Naive B cell (primary cell): Measurements from ENCODE around the gene MEX3D. TPM values are rescaled to one million over a fixed set of nuclear protein-coding genes. Genes with fewer than 3 reads are reported as not detected.

Source experiments
- ATAC-seq, 2 donors: fragments of 150-1000 bp; cut with Tn5 transposase; 2 replicates each; pipeline ENCODE4 v1.10.0; 2021; ENCODE audit warnings: low read depth in 2 of 2, mild to moderate bottlenecking in 2 of 2, moderate library complexity in 2 of 2
- DNase-seq: peaks from one replicate; pipeline ENCODE4 v3.0.0; 2022
- H3K27ac Mint-ChIP-seq, 6 donors: one replicate each; pipeline ENCODE4 v1.8.0; 2020 to 2022; ENCODE audit warnings: mild to moderate bottlenecking in 6 of 6, mixed read lengths in 6 of 6, moderate library complexity in 5 of 6, inconsistent platforms in 2 of 6
- H3K27me3 Mint-ChIP-seq, 3 donors: one replicate each; pipeline ENCODE4 v1.8.0; 2021 to 2022; ENCODE audit warnings: mixed read lengths in 3 of 3, mild to moderate bottlenecking in 1 of 3
- H3K36me3 Mint-ChIP-seq, 2 donors: one replicate each; pipeline ENCODE4 v1.8.0; 2020 to 2022; ENCODE audit warnings: mixed read lengths in 2 of 2, inconsistent platforms in 1 of 2, mild to moderate bottlenecking in 1 of 2
- H3K4me1 Mint-ChIP-seq, 3 donors: one replicate each; pipeline ENCODE4 v1.8.0; 2020 to 2022; ENCODE audit warnings: mixed read lengths in 3 of 3, inconsistent platforms in 1 of 3, mild to moderate bottlenecking in 1 of 3, moderate library complexity in 1 of 3
- H3K4me3 Mint-ChIP-seq, 8 donors: one replicate each; pipeline ENCODE4 v1.8.0; 2020 to 2022; ENCODE audit warnings: mild to moderate bottlenecking in 8 of 8, mixed read lengths in 8 of 8, moderate library complexity in 8 of 8, inconsistent platforms in 2 of 8
- H3K9me3 Mint-ChIP-seq, 7 donors: one replicate each; pipeline ENCODE4 v1.8.0; 2020 to 2022; ENCODE audit warnings: mixed read lengths in 7 of 7, mild to moderate bottlenecking in 5 of 7, inconsistent platforms in 2 of 7, moderate library complexity in 1 of 7
- polyA plus RNA-seq, 6 donors: library from polyadenylated mRNA; unstranded; fragments of 300-500 nt; fragmentation: Illumina TruSeq; gene quantifications; one replicate each; pipeline ENCODE4 v1.2.3, GENCODE V29; 2021; ENCODE audit warnings: low read depth in 6 of 6

Gene MEX3D
- polyA plus RNA-seq = not detected

DNA sequence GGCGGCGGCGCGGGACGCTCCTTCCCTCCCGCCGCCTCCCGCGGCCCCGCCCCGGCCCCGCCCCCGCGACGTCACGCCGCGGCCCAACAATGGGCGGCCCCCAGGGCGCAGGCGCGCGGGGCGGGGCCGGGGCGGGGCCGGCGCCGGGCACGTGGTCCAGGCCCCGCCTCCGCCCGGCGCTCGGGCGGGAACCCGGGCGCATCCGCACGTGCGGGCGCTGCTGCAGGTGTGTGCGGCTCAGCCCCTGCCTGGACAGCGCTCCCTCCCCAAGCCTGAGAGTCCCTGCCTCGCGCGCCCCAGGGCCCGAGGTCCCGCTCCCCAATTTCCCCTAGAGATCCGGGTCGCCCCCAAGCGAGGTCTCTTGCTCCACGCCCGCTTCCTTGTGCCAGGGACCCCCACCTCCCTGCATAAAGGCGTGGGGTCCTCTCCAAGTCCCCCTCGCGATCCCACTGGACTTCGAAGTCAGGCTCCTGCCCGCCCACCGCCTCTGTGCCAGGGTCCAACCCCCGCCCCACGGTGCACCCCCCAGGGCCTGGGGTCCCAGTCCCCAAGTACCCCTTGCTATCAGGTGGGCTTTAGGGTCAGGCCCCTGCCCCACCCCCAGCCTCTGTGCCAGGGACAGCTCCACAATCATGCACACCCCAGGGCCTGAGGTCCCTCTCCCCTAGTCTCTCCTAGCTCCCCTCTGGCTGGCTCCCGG lies at the start of gene MEX3D:
TSS of gene MEX3D (minus strand) at position 6 of the 700 bp plus-strand sequence. CDS start 267 bp downstream, outside the sequence.
- peaks cover 14 to 15% (median 14%) of the 10 kb centered on the region in 3 donors for H3K4me1 Mint-ChIP-seq
- DNase-seq (peak; percentile 78), ATAC-seq (peak; percentile 92 to 94)
- no peaks in the 10 kb centered on the region for H3K36me3 Mint-ChIP-seq
- H3K27ac Mint-ChIP-seq = peak within 1 kb of the TSS in 2 of 6 donors; percentile 73 to 76
- H3K27me3 Mint-ChIP-seq = peaks cover 6 to 16% (median 13%) of the 10 kb centered on the region in 3 donors
- peak within 1 kb of the TSS in 7 of 8 donors; percentile 49 to 82 (median 66) for H3K4me3 Mint-ChIP-seq
- H3K9me3 Mint-ChIP-seq = no peaks in the 10 kb centered on the region

DNA sequence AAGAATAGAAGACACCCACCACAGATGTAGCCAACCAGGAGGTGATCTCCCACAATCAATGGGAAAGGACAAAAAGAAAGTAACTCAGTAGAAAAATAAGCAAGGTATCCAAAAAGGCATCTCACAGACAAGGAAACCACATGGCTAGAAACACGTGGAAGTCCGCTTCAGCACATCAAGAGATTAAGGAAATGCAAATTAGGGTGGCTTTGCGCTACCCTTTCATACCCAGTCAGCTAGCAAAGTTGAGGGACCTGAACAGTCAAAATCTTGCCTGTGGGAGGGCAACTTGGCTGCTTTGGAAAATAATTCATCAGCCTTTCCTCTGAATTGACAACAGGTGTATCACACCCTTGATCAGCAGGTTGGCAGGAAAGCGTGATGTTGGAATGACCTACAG lies 48.8 kb upstream of the MEX3D start:
- Mint-ChIP-seq H3K4me1 (peaks cover 27 to 31% (median 28%) of the 10 kb centered on the region in 3 donors), H3K27ac (peak overlapping the region in 5 of 6 donors; percentile 44 to 88 (median 57)), H3K27me3 (no peaks in the 10 kb centered on the region), H3K9me3 (no peaks in the 10 kb centered on the region), H3K36me3 (peaks cover 0 to 16% of the 10 kb centered on the region in 2 donors), H3K4me3 (peak overlapping the region in 1 of 8 donors; percentile 1)
- peak; percentile 55 to 67 for ATAC-seq
- no peak for DNase-seq

DNA sequence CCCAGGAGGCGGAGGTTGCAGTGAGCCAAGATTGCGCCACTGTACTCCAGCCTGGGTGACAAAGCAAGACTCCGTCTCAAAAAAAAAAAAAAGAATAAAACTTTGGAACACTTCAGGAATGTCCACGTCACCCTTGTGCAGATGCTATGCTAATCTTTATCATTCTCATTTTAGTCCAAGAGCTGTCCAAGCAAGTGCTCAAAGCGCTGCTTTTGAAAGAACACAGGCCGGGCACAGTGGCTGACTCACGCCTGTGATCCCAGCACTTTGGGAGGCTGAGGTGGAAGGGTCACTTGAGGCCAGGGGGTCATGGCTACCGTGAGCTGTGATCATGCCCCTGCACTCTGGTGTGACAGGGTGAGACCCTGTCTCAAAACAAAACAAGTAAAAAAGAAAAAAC lies 48.3 kb upstream of the MEX3D start:
- Mint-ChIP-seq H3K4me1 (peaks cover 27 to 33% (median 28%) of the 10 kb centered on the region in 3 donors), H3K36me3 (peaks cover 0 to 16% of the 10 kb centered on the region in 2 donors), H3K27ac (peak overlapping the region in 3 of 6 donors; percentile 57 to 88 (median 58)), H3K4me3 (peak overlapping the region in 1 of 8 donors; percentile 1), H3K27me3 (no peaks in the 10 kb centered on the region), H3K9me3 (no peaks in the 10 kb centered on the region)
- ATAC-seq (no peak), DNase-seq (no peak)

DNA sequence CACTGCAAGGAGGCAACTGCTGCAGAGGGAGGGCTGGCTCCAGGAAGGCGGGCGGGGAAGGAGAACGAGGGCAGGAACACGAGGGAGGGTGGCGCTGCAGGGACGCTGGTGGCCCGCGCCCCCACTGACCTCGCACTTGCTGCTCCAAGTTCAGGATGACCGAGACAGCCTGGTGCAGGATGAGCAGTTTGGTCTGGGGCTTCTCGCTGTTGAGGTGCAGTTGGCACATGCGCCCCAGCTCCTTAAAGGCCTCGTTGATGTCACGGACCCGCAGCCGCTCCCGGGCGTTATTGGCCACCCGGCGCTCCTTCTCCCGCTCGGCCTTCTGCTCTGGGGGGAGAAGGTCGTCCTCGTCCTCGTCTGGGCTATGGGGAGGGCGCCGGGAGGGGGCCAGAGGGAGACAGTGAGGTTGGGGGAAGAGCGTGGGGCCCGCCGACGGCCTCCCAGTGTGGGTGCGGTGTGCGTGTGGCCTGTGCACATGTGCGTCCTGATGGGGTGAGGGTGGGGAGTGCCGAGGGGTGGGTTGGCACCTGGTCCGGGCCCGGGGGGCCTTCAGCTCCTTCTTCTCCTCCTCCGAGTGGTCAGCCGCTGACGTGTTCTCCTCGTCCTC lies 47.1 kb upstream of the MEX3D start:
- Mint-ChIP-seq H3K4me3 (no peak overlapping the region), H3K4me1 (peaks cover 27 to 35% (median 28%) of the 10 kb centered on the region in 3 donors), H3K36me3 (peaks cover 0 to 16% of the 10 kb centered on the region in 2 donors), H3K27me3 (no peaks in the 10 kb centered on the region), H3K9me3 (no peaks in the 10 kb centered on the region), H3K27ac (peak overlapping the region in 3 of 6 donors; percentile 18 to 76 (median 45))
- no peak for ATAC-seq
- DNase-seq = no peak

DNA sequence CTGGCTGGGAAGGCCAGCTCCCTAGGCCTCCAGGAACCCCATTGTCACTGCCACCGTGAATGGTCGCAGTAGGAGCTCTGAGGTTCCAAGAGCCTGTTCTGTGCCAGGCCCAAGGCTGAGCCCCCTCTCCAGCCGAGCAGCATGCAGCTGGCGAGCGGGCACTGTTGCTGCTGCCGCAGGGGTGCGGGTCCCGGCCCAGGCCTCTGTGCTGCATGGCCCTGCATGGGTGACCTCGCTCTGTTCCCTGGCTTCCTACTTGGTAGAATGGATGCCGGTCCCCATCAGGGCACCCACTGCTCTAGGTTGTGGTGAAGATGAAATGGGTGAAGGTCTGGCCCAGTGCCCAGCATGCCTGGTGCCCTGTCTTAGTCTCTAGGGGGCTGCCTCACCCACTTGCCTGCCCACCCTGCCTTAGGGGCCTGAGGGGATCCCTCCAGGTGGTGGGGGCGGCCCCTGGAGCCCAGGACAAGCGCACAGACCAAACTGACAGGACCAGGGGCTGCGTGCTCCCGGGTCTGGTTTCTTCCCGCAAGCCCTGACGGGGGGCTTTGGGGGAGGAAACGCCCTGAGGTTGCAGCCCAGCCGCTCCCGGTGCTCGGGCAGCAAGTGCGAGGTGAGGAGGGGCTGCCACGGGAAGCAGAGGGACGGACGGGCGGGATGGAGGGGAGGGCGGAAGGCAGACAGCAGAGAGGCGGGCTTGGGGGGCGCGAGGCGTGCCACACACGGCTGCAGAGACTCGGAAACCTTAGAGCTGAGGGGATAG lies 45.9 kb upstream of the MEX3D start:
- no peaks in the 10 kb centered on the region for H3K27me3 Mint-ChIP-seq
- peaks cover 29 to 38% (median 37%) of the 10 kb centered on the region in 3 donors for H3K4me1 Mint-ChIP-seq
- no peak overlapping the region for H3K4me3 Mint-ChIP-seq
- no peaks in the 10 kb centered on the region for H3K9me3 Mint-ChIP-seq
- DNase-seq (no peak), ATAC-seq (no peak)
- peaks cover 0 to 16% of the 10 kb centered on the region in 2 donors for H3K36me3 Mint-ChIP-seq
- peak overlapping the region in 2 of 6 donors; percentile 45 to 84 for H3K27ac Mint-ChIP-seq

DNA sequence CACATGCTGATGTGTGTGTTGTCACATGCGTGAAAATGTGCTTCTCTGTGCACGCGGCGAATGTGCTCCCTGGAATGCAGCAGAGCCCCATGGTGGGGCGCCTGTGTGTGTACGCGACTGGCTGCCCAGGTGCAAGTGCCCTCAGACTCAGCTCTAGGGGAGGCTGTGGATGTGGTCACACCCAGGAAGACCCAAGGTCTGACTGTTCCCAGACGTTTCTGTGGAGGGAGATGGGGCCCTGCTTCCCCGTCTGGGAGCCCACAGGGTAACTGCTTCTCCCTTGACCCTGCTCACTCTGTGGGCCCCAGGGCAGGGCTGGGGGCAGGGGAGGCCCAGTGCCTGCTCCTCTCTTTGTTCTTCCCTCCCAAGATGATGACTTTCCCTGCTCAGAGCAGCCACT lies 45.0 kb upstream of the MEX3D start:
- Mint-ChIP-seq H3K36me3 (peaks cover 0 to 16% of the 10 kb centered on the region in 2 donors), H3K27ac (peak overlapping the region in 1 of 6 donors; percentile 47), H3K27me3 (no peaks in the 10 kb centered on the region), H3K4me1 (peaks cover 30 to 37% (median 37%) of the 10 kb centered on the region in 3 donors), H3K9me3 (no peaks in the 10 kb centered on the region), H3K4me3 (no peak overlapping the region)
- DNase-seq = no peak
- ATAC-seq = no peak

DNA sequence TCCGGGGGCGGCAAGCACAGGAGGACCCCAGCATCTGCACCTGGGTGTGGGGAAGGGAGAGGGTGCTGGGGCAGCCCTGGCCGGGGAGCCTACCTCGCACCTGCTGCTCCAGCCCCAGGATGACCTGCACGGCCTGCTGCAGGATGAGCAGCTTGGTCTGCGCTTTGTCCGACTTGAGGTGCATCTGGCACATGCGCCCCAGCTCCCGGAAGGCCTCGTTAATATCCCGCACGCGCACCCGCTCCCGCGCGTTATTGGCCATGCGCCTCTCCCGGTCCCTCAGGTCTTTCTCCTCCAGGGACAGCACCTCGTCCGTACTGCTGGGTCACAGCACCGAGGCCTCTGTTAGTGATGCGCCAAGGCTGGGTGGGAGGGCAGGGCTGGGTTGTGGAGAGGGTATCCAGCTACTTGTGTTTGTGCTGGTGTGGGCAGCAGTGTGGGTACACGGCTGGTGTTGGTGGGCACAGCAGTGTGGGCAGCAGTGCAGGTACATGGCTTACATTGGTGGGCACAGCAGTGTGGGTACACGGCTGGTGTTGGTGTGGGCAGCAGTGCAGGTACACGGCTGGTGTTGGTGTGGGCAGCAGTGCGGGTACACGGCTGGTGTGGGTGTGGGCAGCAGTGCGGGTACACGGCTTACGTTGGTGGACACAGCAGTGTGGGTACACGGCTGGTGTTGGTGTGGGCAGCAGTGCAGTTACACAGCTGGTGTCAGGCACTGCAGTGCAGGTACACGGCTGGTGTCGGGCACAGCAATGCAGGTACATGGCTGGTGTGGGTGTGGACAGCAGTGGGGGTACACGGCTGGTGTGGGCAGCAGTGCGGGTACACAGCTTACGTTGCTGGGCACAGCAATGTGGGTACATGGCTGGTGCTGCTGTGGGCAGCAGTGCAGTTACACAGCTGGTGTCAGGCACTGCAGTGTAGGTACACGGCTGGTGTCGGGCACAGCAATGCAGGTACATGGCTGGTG lies 44.3 kb upstream of the MEX3D start:
- Mint-ChIP-seq H3K4me3 (no peak overlapping the region), H3K27ac (peak overlapping the region in 1 of 6 donors; percentile 51), H3K27me3 (no peaks in the 10 kb centered on the region), H3K4me1 (peaks cover 25 to 33% (median 32%) of the 10 kb centered on the region in 3 donors), H3K9me3 (no peaks in the 10 kb centered on the region), H3K36me3 (peaks cover 0 to 16% of the 10 kb centered on the region in 2 donors)
- DNase-seq (no peak), ATAC-seq (no peak)

DNA sequence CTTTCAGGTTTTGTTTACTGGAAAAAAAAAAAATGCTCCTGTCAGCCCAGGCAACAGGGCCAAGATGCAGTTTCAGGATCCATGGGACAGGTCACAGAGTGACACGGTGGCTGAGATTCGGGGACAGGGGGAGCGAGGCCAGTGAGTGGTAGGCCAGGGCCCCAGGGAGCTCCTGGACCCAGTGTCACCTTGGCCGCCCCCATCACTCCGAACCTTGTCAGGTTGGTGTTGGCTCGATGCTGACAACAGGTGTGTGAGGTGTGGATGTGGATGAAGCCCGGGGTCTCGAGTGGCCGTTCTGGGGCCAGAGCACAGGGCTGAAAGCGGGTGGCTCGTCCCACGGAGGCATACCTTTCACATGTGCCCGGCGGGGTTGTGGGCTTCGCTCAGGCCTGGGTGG lies 43.2 kb upstream of the MEX3D start:
- no peaks in the 10 kb centered on the region for H3K9me3 Mint-ChIP-seq
- no peak overlapping the region for H3K27ac Mint-ChIP-seq
- ATAC-seq = no peak
- no peak for DNase-seq
- peaks cover 0 to 16% of the 10 kb centered on the region in 2 donors for H3K36me3 Mint-ChIP-seq
- H3K27me3 Mint-ChIP-seq = no peaks in the 10 kb centered on the region
- peaks cover 20 to 24% (median 22%) of the 10 kb centered on the region in 3 donors for H3K4me1 Mint-ChIP-seq
- no peak overlapping the region for H3K4me3 Mint-ChIP-seq

DNA sequence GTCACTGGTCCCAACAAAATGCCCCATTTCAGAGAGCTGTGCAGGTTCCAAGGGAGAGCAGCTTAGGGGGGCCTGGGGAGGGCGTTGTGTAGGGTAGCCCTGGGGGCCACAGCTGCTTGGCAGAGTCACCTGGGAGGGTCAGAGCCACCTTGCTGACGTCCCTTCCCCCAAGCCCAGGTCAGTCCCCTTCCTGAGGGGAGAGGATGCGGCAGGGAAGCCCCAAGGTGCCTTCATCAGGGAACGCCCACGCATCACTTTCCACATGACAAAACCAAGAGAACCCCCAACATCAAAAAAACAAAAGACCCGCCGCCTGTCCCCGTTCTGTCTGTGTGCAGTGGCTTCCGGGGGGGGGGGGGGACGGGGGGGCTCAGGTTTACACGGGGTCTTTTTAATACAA lies 42.5 kb upstream of the MEX3D start:
- H3K4me1 Mint-ChIP-seq = peaks cover 27 to 30% (median 27%) of the 10 kb centered on the region in 3 donors
- no peak overlapping the region for H3K27ac Mint-ChIP-seq
- ATAC-seq (no peak), DNase-seq (no peak)
- no peak overlapping the region for H3K4me3 Mint-ChIP-seq
- no peaks in the 10 kb centered on the region for H3K27me3 Mint-ChIP-seq
- peaks cover 0 to 16% of the 10 kb centered on the region in 2 donors for H3K36me3 Mint-ChIP-seq
- H3K9me3 Mint-ChIP-seq = no peaks in the 10 kb centered on the region

DNA sequence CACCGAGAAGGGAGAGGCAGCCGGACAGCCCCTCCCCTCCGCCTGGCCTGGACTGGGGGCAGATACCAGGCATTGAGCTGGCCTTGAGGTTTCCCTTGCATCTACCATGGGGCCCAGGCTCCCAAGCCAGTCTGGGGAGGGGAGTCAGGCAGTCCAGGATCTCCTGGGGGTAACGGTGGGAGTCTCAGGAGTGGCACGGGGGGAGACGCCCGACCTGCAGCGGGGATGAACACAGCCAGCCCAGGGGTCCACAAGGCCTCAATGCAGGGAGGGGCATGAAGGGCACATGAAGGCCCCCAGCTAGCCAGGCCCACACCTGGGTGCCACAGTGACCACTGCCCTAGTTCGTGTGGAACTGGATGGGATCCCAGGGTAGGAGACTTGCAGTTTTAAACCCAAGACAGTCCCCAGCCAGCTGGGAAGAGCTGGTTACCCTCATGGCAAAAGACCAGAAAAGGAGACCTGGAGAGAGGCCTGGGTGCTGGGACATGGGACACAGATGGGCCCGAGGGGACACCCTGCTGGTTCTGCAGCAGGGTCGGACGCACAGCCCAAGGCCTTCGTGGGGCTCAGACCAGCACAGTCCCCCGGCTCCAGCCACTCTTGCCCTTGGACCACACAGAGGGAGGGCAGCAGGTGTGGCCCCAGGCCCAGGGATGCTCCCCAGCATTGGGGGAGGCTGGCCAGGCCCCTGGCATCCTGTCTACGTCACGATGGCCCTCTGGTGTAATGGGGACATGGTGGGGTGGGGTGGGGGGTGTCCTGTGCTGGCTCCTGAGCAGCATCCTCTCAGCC lies 41.8 kb upstream of the MEX3D start:
- Mint-ChIP-seq H3K4me3 (peak overlapping the region in 4 of 8 donors; percentile 9 to 60 (median 34)), H3K27me3 (no peaks in the 10 kb centered on the region), H3K4me1 (peaks cover 28 to 32% (median 30%) of the 10 kb centered on the region in 3 donors), H3K36me3 (peaks cover 0 to 15% of the 10 kb centered on the region in 2 donors), H3K27ac (peak overlapping the region in 2 of 6 donors; percentile 34 to 61), H3K9me3 (no peaks in the 10 kb centered on the region)
- no peak for ATAC-seq
- DNase-seq = no peak

DNA sequence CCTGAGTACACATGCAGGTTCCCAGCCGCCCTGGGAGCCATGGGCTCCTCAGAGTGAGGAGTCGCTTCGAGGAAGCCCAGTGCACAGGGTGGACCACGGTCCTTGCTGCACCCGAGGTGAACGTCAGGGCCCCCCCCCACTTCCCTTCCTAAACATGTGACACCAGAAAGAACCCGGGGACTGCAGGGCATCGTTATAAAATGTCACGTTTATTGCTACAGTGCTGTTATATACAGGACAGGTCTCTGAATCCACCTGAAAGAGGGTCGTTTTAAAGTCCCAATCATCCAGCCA lies 40.9 kb upstream of the MEX3D start:
- Mint-ChIP-seq H3K9me3 (no peaks in the 10 kb centered on the region), H3K27me3 (no peaks in the 10 kb centered on the region), H3K27ac (peak overlapping the region in 1 of 6 donors; percentile 81), H3K4me1 (peaks cover 23 to 40% (median 35%) of the 10 kb centered on the region in 3 donors), H3K4me3 (peak overlapping the region in 2 of 8 donors; percentile 63 to 95), H3K36me3 (peaks cover 0 to 7% of the 10 kb centered on the region in 2 donors)
- no peak for DNase-seq
- ATAC-seq = no peak
